Loucy (cell line): ENCODE data around the gene GPR18.

Source experiments
- EZH2phosphoT487 ChIP-seq: fragments of 200-600 bp; IDR thresholded peaks from 2 replicates; pipeline ENCODE4 v1.6.1; 2018; ENCODE audit warnings: antibody characterized with exemption, mild to moderate bottlenecking, moderate library complexity, borderline replicate concordance
- TF ChIP-seq, protein P1 (sequence below): fragments of 200-600 bp; sonication (generic); conservative IDR thresholded peaks from 2 replicates; pipeline ENCODE4 v1.5.1; 2014; ENCODE audit warnings: mild to moderate bottlenecking, antibody characterized with exemption, low read length

DNA sequence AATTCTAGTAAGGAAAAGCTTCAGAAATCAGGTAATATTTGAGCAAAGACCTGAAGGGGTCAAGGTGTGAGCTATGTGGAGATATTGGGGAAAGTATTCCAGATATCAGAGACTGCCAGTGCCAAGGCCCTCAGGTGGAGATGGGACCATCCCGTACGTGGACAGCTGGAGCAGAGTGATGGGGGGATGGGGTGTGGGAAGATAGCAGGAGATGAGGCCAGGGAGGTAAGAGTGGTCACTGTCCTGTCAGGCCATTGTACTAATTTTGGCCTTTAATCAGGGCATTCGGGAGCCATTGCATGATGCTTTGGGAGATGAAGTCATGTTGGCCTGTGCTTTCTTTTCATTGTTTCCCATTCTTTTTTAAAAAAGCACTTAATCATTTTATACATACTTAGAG lies 13.1 kb upstream of the GPR18 start:
- TF ChIP-seq, protein P1, sequence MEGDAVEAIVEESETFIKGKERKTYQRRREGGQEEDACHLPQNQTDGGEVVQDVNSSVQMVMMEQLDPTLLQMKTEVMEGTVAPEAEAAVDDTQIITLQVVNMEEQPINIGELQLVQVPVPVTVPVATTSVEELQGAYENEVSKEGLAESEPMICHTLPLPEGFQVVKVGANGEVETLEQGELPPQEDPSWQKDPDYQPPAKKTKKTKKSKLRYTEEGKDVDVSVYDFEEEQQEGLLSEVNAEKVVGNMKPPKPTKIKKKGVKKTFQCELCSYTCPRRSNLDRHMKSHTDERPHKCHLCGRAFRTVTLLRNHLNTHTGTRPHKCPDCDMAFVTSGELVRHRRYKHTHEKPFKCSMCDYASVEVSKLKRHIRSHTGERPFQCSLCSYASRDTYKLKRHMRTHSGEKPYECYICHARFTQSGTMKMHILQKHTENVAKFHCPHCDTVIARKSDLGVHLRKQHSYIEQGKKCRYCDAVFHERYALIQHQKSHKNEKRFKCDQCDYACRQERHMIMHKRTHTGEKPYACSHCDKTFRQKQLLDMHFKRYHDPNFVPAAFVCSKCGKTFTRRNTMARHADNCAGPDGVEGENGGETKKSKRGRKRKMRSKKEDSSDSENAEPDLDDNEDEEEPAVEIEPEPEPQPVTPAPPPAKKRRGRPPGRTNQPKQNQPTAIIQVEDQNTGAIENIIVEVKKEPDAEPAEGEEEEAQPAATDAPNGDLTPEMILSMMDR: no peak
- TF ChIP-seq EZH2phosphoT487: no peak
